ENCODE data around the gene ARHGEF38.

ARHGEF38 gene

GRCh38 chr4:105631818-105632400 lies 79.5 kb downstream of the ARHGEF38 start:
- ChIA-PET CTCF (interaction anchor here (1.1 to 2.5 kb wide), 10 partner anchors 11 to 158 kb away, joined by 3 to 11 read pairs (median 6); partner anchors contain the start of gene PPA2), POLR2A (no interaction called here)
- TF ChIP-seq CTCF (IDR thresholded peaks at IDR 0.05; ENCODE audit: control extremely low read depth, extremely low read depth, low read depth, missing control alignments): no peak
- DNase-seq (ENCODE audit: extremely low spot score): no peak

- DNase-seq (ENCODE audit: extremely low spot score): no peak
- ChIA-PET CTCF (interaction anchor here (0.8 to 2.5 kb wide), 10 partner anchors 9 to 112 kb away, joined by 3 to 11 read pairs (median 4); no protein-coding TSS in a partner anchor), POLR2A (no interaction called here)
- TF ChIP-seq CTCF (IDR thresholded peaks at IDR 0.05; ENCODE audit: control extremely low read depth, extremely low read depth, low read depth, missing control alignments): peak; percentile 4
Measured at GRCh38 chr4:105632599-105632998, 80.2 kb downstream of the ARHGEF38 start.

GRCh38 chr4:105633241-105633640 lies 80.8 kb downstream of the ARHGEF38 start:
- POLR2A ChIA-PET: no interaction called here
- CTCF ChIA-PET: interaction anchor here (0.8 to 2.5 kb wide), 8 partner anchors 10 to 113 kb away, joined by 3 to 11 read pairs (median 4); no protein-coding TSS in a partner anchor
- no peak for DNase-seq (ENCODE audit: extremely low spot score)
- no peak for TF ChIP-seq CTCF (IDR thresholded peaks at IDR 0.05; ENCODE audit: control extremely low read depth, extremely low read depth, low read depth, missing control alignments)

DNA sequence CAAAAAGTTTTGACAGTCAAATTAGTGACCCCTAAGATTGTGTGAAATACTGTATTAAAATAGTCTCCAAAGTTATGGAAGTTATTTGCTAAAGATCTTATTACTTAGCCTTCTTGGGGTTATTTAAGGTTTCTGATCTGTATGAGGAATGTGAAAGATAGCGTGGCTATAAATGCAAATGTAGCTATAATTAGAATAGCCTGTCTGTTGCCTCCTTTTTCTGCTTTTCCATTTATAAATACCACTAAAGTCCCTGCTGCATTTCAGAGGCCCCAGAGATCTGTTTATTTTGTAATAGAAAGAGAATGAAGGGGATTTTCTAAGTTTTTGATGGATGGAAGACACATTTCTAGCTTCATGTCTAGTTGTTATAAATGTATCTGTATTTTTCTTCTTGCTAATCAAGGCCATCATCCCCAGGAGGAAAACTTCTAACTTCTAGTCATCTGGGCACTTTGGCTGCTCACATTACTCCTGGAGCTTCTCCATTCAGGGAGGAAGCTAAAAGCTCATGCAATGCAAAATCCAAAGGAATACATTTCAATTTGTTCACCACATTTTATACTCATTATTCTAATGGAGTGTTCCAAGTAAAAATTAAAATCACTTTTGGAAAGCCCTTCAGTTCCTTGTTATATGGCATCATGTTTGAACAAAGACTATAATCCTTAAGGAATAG lies 82.1 kb downstream of the ARHGEF38 start:
- no peak for TF ChIP-seq CTCF (IDR thresholded peaks at IDR 0.05; ENCODE audit: control extremely low read depth, extremely low read depth, low read depth, missing control alignments)
- CTCF ChIA-PET: no interaction called here
- DNase-seq (ENCODE audit: extremely low spot score): no peak
- POLR2A ChIA-PET: no interaction called here

DNA sequence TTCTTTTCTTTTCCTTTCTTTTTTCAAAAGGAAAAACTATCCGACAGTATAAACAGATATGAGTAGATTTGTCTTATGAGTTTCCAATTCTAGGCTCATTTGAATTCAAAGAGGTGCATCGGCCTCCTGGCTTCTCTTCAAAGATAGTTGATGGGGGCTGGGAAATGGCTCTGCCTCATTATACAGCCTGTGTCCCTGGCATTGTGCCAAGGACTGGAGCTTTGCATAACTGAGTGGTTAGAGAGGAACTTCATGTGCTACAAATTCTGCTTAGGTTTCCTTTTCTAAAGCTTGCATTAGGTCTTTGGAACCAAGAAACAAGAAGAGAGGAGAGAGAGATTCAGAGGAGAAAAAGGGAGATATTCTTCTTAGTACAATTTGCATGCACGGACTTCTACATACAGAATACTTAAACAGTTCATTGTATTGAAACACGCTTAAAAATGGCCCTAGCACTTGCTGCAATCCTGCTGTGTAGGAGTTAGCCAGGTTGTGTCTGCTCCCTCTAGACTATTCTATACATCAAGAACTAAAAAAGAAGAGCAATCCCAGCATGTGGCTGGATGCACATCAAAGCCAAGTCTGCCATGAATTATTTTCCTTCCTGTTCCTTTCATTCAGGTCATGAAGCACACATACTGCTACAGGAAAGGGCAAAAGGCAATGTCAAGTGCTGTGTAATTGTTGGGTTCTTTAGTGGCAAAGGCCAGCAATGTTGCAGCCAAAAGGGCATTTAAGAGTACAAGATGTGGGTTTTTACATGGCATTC lies 85.2 kb downstream of the ARHGEF38 start:
- POLR2A ChIA-PET: no interaction called here
- CTCF ChIA-PET: interaction anchor here (0.8 to 2.0 kb wide), 6 partner anchors 9 to 30 kb away, joined by 3 to 6 read pairs (median 3); no protein-coding TSS in a partner anchor
- TF ChIP-seq CTCF (IDR thresholded peaks at IDR 0.05; ENCODE audit: control extremely low read depth, extremely low read depth, low read depth, missing control alignments): no peak
- DNase-seq (ENCODE audit: extremely low spot score): no peak

DNA sequence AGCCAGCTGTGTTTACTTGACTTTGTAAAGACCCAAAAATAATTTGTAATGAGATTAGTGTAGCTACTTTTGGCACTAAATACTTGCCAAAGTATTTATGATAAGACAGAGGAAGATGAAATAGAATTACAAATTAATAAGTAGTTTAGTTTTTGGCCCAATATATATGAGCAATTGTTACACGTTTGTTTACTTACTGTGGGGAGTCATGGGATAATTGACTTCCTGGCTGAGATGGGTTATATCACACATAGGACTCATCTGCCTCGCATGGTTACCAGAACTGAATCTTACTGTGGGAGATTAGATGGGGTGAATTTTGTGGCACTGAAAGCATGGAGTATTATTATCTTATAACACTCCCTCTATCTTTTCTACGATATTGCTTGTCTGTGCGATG lies 89.4 kb downstream of the ARHGEF38 start:
- no peak for DNase-seq (ENCODE audit: extremely low spot score)
- POLR2A ChIA-PET: no interaction called here
- CTCF ChIA-PET: no interaction called here
- TF ChIP-seq CTCF (IDR thresholded peaks at IDR 0.05; ENCODE audit: control extremely low read depth, extremely low read depth, low read depth, missing control alignments): no peak

Measured in GM10248 (cell line).